ENCODE data around the gene IFIT1B. TPM values are rescaled to one million over a fixed set of nuclear protein-coding genes. Genes with fewer than 3 reads are reported as not detected.

Gene IFIT1B
- total RNA-seq, 1 experiment from 2014 or later, result not detected

GRCh38 chr10:89343089-89343767 lies 34.6 kb upstream of the IFIT1B start:
- no peak overlapping the region for H3K27ac ChIP-seq (ENCODE audit: low read depth, low read length)

More at GRCh38 chr10:89343089-89343767, 34.6 kb upstream of the IFIT1B start:
- no peaks in the 10 kb centered on the region for H3K9me2 ChIP-seq (ENCODE audit: insufficient read depth)
- H3K4me1 ChIP-seq (ENCODE audit: control insufficient read depth in 1 of 2, insufficient read depth in 2 of 2, low read length in 2 of 2), result no peaks in the 10 kb centered on the region
- intact Hi-C loops (cut with micrococcal nuclease), result no loop called here
- POLR2A ChIA-PET, result interaction anchor here (1.3 kb wide), 1 partner anchor 16 kb away, joined by 3 read pairs; the partner anchor contains the start of gene IFIT3
- TF ChIP-seq CTCF (IDR thresholded peaks at IDR 0.05 in 2 of 3, conservative IDR thresholded peaks at IDR 0.05 in 1 of 3; ENCODE audit: borderline replicate concordance in 1 of 3, insufficient read depth in 1 of 3, low read depth in 2 of 3, low read length in 2 of 3), result no peak
- TF ChIP-seq JUND (IDR thresholded peaks at IDR 0.05), result no peak
- no peak for TF ChIP-seq RAD21 (IDR thresholded peaks at IDR 0.05; ENCODE audit: low read depth)
- no peak for TF ChIP-seq ZFX (IDR thresholded peaks at IDR 0.05)
- TF ChIP-seq ZBTB33 (IDR thresholded peaks at IDR 0.05; ENCODE audit: extremely low read depth, insufficient replicate concordance, low read length), result no peak
- no peak for TF ChIP-seq REST (IDR thresholded peaks at IDR 0.05; ENCODE audit: low read depth)
- no peak for TF ChIP-seq ZNF274 (IDR thresholded peaks at IDR 0.05; ENCODE audit: low read depth, low read length)
- no peak for TF ChIP-seq EZH2phosphoT487 (IDR thresholded peaks at IDR 0.05; ENCODE audit: borderline replicate concordance)
- no peak for TF ChIP-seq POLR2A (IDR thresholded peaks at IDR 0.05; ENCODE audit: borderline replicate concordance, extremely low read depth, insufficient read depth, insufficient read length)
- no peak for TF ChIP-seq SIN3A (IDR thresholded peaks at IDR 0.05; ENCODE audit: low read depth)
- no peak for TF ChIP-seq TCF7L2 (IDR thresholded peaks at IDR 0.05; ENCODE audit: borderline replicate concordance, extremely low read depth, insufficient read depth, insufficient read length)
- TF ChIP-seq ATF3 (IDR thresholded peaks at IDR 0.05), result no peak
- TF ChIP-seq SRF (IDR thresholded peaks at IDR 0.05; ENCODE audit: low read depth), result no peak
- TF ChIP-seq POLR2AphosphoS5 (IDR thresholded peaks at IDR 0.05; ENCODE audit: low read depth, low read length), result no peak
- no peak for TF ChIP-seq ELF1 (IDR thresholded peaks at IDR 0.05; ENCODE audit: borderline replicate concordance, low read depth)
- no peak for TF ChIP-seq MAX (IDR thresholded peaks at IDR 0.05)
- no peak for TF ChIP-seq SP1 (IDR thresholded peaks at IDR 0.05; ENCODE audit: low read depth)
- no peak for TF ChIP-seq EZH2 (IDR thresholded peaks at IDR 0.05)
- no peak for TF ChIP-seq CBX3 (IDR thresholded peaks at IDR 0.05; ENCODE audit: low read depth)
- no peaks in the 10 kb centered on the region for H3K36me3 ChIP-seq (ENCODE audit: control insufficient read depth in 1 of 2, insufficient read depth in 2 of 2, low read length in 2 of 2)
- H4K20me1 ChIP-seq (ENCODE audit: insufficient read depth), result no peaks in the 10 kb centered on the region
- no peak overlapping the region for H3K9ac ChIP-seq (ENCODE audit: low read length)
- BruUV-seq (replicated peaks), result no TSS peak
- RAD21 ChIA-PET (ENCODE audit: low non-redundant PET in 1 of 2, low total read pairs in 2 of 2, uncharacterized antibody in 2 of 2, unreplicated experiment in 2 of 2), result no interaction called here
- DNase-seq (ENCODE audit: low read depth, low spot score) (no peak), ATAC-seq (no peak)
- CTCF ChIA-PET, result no interaction called here
- H3K27me3 ChIP-seq (ENCODE audit: insufficient read depth, low read length), result no peaks in the 10 kb centered on the region
- no peak overlapping the region for H3K4me2 ChIP-seq (ENCODE audit: low read length)
- no peaks in the 10 kb centered on the region for H3K79me2 ChIP-seq (ENCODE audit: insufficient read depth, low read length)
- H3K4me3 ChIP-seq (replicated peaks in 1 of 2; ENCODE audit: low read depth in 1 of 2, low read length in 2 of 2), result no peak overlapping the region
- no peak overlapping the region for H2AFZ ChIP-seq (ENCODE audit: low read depth, low read length, poor library complexity, severe bottlenecking)
- no peaks in the 10 kb centered on the region for H3K9me3 ChIP-seq (ENCODE audit: control insufficient read depth in 1 of 2, insufficient read depth in 1 of 2, low read depth in 1 of 2, low read length in 2 of 2)

Measured in HCT116 (cell line).